Fibroblast of lung (primary cell): Measurements from ENCODE around the gene CYP4F3. TPM values are rescaled to one million over a fixed set of nuclear protein-coding genes. Genes with fewer than 3 reads are reported as not detected.
"Not testable (repeated sequence)": the region's sequence is repeated elsewhere in the genome, so short reads cannot be mapped to it uniquely, and the experiment has no call there.

Experiments
- DNase-seq, 2 donors: peaks; one replicate each; pipeline versions ENCODE4 v3.0.0 to v3.0.0-alpha.2; 2010; ENCODE audit warnings: low read depth in 2 of 2
- H2AFZ ChIP-seq: 2 replicates; pipeline ENCODE4 v1.5.1; 2012; ENCODE audit warnings: low read length, control low read depth, inconsistent platforms
- H3K27ac ChIP-seq: 2 replicates; pipeline ENCODE4 v1.5.1; 2011; ENCODE audit warnings: low read length, control low read depth; ENCODE audit not compliant: insufficient read depth
- H3K27me3 ChIP-seq: 2 replicates; pipeline ENCODE4 v1.5.1; 2011; ENCODE audit warnings: mild to moderate bottlenecking, low read length; ENCODE audit not compliant: control insufficient read depth, insufficient read depth
- H3K36me3 ChIP-seq: 2 replicates; pipeline ENCODE4 v1.5.1; 2011; ENCODE audit warnings: low read length; ENCODE audit not compliant: control insufficient read depth, insufficient read depth
- H3K4me1 ChIP-seq: 2 replicates; pipeline ENCODE4 v1.5.1; 2011; ENCODE audit warnings: low read length; ENCODE audit not compliant: control insufficient read depth, insufficient read depth; ENCODE audit errors: extremely low read depth
- H3K4me2 ChIP-seq: 2 replicates; pipeline ENCODE4 v1.5.1; 2011; ENCODE audit warnings: low read length, control low read depth; ENCODE audit not compliant: insufficient read depth; ENCODE audit errors: extremely low read depth
- H3K4me3 ChIP-seq, 4 experiments: fragments of 200-600 bp in 1 of 4; sonication (generic) in 1 of 4; replicated peaks in 1 of 4; 2 replicates each; pipeline ENCODE4 v1.5.1; 2011 to 2016; ENCODE audit warnings: low read length in 4 of 4, low read depth in 3 of 4, mild to moderate bottlenecking in 3 of 4, control low read depth in 2 of 4, inconsistent platforms in 1 of 4, mixed read lengths in 1 of 4; ENCODE audit not compliant: insufficient read depth in 1 of 4; ENCODE audit errors: control extremely low read depth in 1 of 4
- H3K79me2 ChIP-seq: 2 replicates; pipeline ENCODE4 v1.5.1; 2012; ENCODE audit warnings: mild to moderate bottlenecking, low read length, inconsistent platforms; ENCODE audit not compliant: control insufficient read depth, insufficient read depth
- H3K9ac ChIP-seq: 2 replicates; pipeline ENCODE4 v1.5.1; 2011; ENCODE audit warnings: mild to moderate bottlenecking, low read length, control low read depth; ENCODE audit not compliant: insufficient read depth
- H3K9me3 ChIP-seq: 2 replicates; pipeline ENCODE4 v1.5.1; 2012; ENCODE audit warnings: low read depth, low read length; ENCODE audit not compliant: control insufficient read depth, insufficient read depth
- H4K20me1 ChIP-seq: 2 replicates; pipeline ENCODE4 v1.5.1; 2011; ENCODE audit warnings: low read length; ENCODE audit not compliant: control insufficient read depth, insufficient read depth; ENCODE audit errors: extremely low read depth
- CTCF ChIP-seq, 2 donors: IDR thresholded peaks in 1 of 2; conservative IDR thresholded peaks in 1 of 2; 1 replicate in 1 of 2; 2 replicates in 1 of 2; pipeline ENCODE4 v1.5.1; 2011 to 2012; ENCODE audit warnings: low read length in 2 of 2, control low read depth in 1 of 2, inconsistent platforms in 1 of 2, low read depth in 1 of 2, mild to moderate bottlenecking in 1 of 2
- EZH2 ChIP-seq: IDR thresholded peaks from 2 replicates; pipeline ENCODE4 v1.5.1; 2012; ENCODE audit warnings: low read length, control low read depth, mild to moderate bottlenecking; ENCODE audit errors: missing control alignments
- polyA plus RNA-seq, 2 donors: library from polyadenylated mRNA; depleted of rRNA in 1 of 2; stranded (reverse) in 1 of 2; unstranded in 1 of 2; fragments of >200 nt; gene quantifications; 2 replicates each; pipeline ENCODE4 v1.2.1, GENCODE V29; 2011 to 2012; ENCODE audit warnings: missing spikeins in 1 of 2
- total RNA-seq: library from RNA; depleted of rRNA; stranded (reverse); fragments of >200 nt; gene quantifications from 2 replicates; pipeline ENCODE4 v1.2.1, GENCODE V29; 2014

The CYP4F3 gene
- total and polyA plus RNA-seq, 2 donors (not counting 1 experiment from before 2014, with no cell fraction given), result not detected

GRCh38 chr19:15595069-15595468, 45.6 kb upstream of the CYP4F3 start:
- no peaks in the 10 kb centered on the region for H3K79me2 ChIP-seq
- no peak overlapping the region for H3K4me3 ChIP-seq
- TF ChIP-seq EZH2, result no peak
- TF ChIP-seq CTCF (conservative IDR thresholded peaks at IDR 0.05 in 1 of 2, IDR thresholded peaks at IDR 0.05 in 1 of 2; ENCODE audit: low read depth in 1 of 2, low read length in 2 of 2), result no peak
- no peak overlapping the region for H3K27ac ChIP-seq
- H3K27me3 ChIP-seq, result no peaks in the 10 kb centered on the region
- no peak overlapping the region for H3K9ac ChIP-seq
- no peaks in the 10 kb centered on the region for H3K9me3 ChIP-seq
- H2AFZ ChIP-seq, result no peak overlapping the region
- no peaks in the 10 kb centered on the region for H3K4me1 ChIP-seq
- no peak overlapping the region for H3K4me2 ChIP-seq
- no peaks in the 10 kb centered on the region for H4K20me1 ChIP-seq
- no peaks in the 10 kb centered on the region for H3K36me3 ChIP-seq
- no peak for DNase-seq

- H3K4me3 ChIP-seq, H4K20me1 ChIP-seq, H3K27ac ChIP-seq, H3K36me3 ChIP-seq, H3K9me3 ChIP-seq, H2AFZ ChIP-seq, DNase-seq, H3K79me2 ChIP-seq, H3K9ac ChIP-seq, H3K4me2 ChIP-seq, H3K4me1 ChIP-seq, H3K27me3 ChIP-seq: not testable (repeated sequence)
These were observed 32.4 kb upstream of the CYP4F3 start for GRCh38 chr19:15607978-15608925.

GRCh38 chr19:15609261-15609660, 31.4 kb upstream of the CYP4F3 start:
- no peak overlapping the region for H3K4me3 ChIP-seq
- no peak overlapping the region for H2AFZ ChIP-seq
- no peak for DNase-seq
- no peaks in the 10 kb centered on the region for H3K9me3 ChIP-seq
- TF ChIP-seq CTCF (conservative IDR thresholded peaks at IDR 0.05 in 1 of 2, IDR thresholded peaks at IDR 0.05 in 1 of 2; ENCODE audit: low read depth in 1 of 2, low read length in 2 of 2) (no peak), EZH2 (no peak)
- no peak overlapping the region for H3K27ac ChIP-seq
- no peaks in the 10 kb centered on the region for H3K4me1 ChIP-seq
- no peaks in the 10 kb centered on the region for H3K27me3 ChIP-seq
- no peaks in the 10 kb centered on the region for H4K20me1 ChIP-seq
- H3K4me2 ChIP-seq, result no peak overlapping the region
- H3K9ac ChIP-seq, result no peak overlapping the region
- H3K36me3 ChIP-seq, result no peaks in the 10 kb centered on the region
- H3K79me2 ChIP-seq, result no peaks in the 10 kb centered on the region
